HCT116 (cell line): ENCODE measurements around the gene ATP2B3. TPM values are rescaled to one million over a fixed set of nuclear protein-coding genes. Genes with fewer than 3 reads are reported as not detected.

Experiments
- ATAC-seq: fragments of 200-7000 bp; cut with Tn5 transposase; 2 replicates; pipeline ENCODE4 v1.9.1; 2020; ENCODE audit warnings: mild to moderate bottlenecking, moderate library complexity
- BruUV-seq: library from RNA; stranded (reverse); fragments of 400-500 nt; replicated peaks from 2 replicates; lab custom pipeline; 2021; lab: Mats Ljungman, UMichigan
- CTCF ChIA-PET: fragments of 300-600 bp; sonication (Branson Sonifier 250); formaldehyde crosslinking; loops from one replicate; lab custom pipeline; 2021; ENCODE audit warnings: antibody characterized with exemption; lab: Charles Lee
- POLR2A ChIA-PET: fragments of 300-600, 350-600 bp; sonication (Branson Sonifier 250); formaldehyde crosslinking; loops from one replicate; lab custom pipeline; 2021; ENCODE audit warnings: antibody characterized with exemption; lab: Charles Lee
- RAD21 ChIA-PET, 2 experiments: fragments of 300-600 bp; sonication (Branson Sonifier 250); formaldehyde crosslinking; loops; one replicate each; lab custom pipeline; 2023; ENCODE audit warnings: low total read pairs in 2 of 2; ENCODE audit not compliant: uncharacterized antibody in 2 of 2, unreplicated experiment in 2 of 2, low non-redundant PET in 1 of 2; lab: Charles Lee
- DNase-seq: peaks from one replicate; pipeline ENCODE4 v3.0.0-alpha.2; 2010; ENCODE audit warnings: low read depth, low spot score
- H2AFZ ChIP-seq: fragments of 200-600 bp; shearing (Covaris generic), sonication (generic); 2 replicates; pipeline ENCODE4 v1.6.1; 2017; ENCODE audit warnings: low read depth, mixed run types, mixed read lengths, antibody characterized with exemption, low read length; ENCODE audit not compliant: poor library complexity, severe bottlenecking
- H3K27ac ChIP-seq: 2 replicates; pipeline ENCODE4 v1.5.1; 2012; ENCODE audit warnings: low read depth, low read length
- H3K27me3 ChIP-seq: fragments of 200-600 bp; sonication (generic); 2 replicates; pipeline ENCODE4 v1.6.1; 2016; ENCODE audit warnings: mixed run types, low read length, mixed read lengths; ENCODE audit not compliant: insufficient read depth
- H3K36me3 ChIP-seq, 2 experiments: fragments of 200-500 bp in 1 of 2; fragments of 200-600 bp in 1 of 2; sonication (Bioruptor generic) in 1 of 2; sonication (generic) in 1 of 2; 2 replicates each; pipeline versions ENCODE4 v1.5.1 to v1.6.1; 2014 to 2016; ENCODE audit warnings: low read length in 2 of 2, inconsistent platforms in 1 of 2, mixed read lengths in 1 of 2, mixed run types in 1 of 2; ENCODE audit not compliant: insufficient read depth in 2 of 2, control insufficient read depth in 1 of 2
- H3K4me1 ChIP-seq, 2 experiments: fragments of 200-600 bp in 1 of 2; sonication (generic) in 1 of 2; 2 replicates each; pipeline versions ENCODE4 v1.5.1 to v1.6.1; 2012 to 2017; ENCODE audit warnings: low read length in 2 of 2, inconsistent platforms in 1 of 2, mild to moderate bottlenecking in 1 of 2, mixed read lengths in 1 of 2, mixed run types in 1 of 2, moderate library complexity in 1 of 2; ENCODE audit not compliant: insufficient read depth in 2 of 2, control insufficient read depth in 1 of 2
- H3K4me2 ChIP-seq: fragments of 200-600 bp; sonication (generic); 2 replicates; pipeline ENCODE4 v1.6.1; 2017; ENCODE audit warnings: mixed run types, low read length, mixed read lengths
- H3K4me3 ChIP-seq, 2 experiments: fragments of 200-600 bp in 1 of 2; sonication (generic) in 1 of 2; replicated peaks in 1 of 2; 2 replicates each; pipeline ENCODE4 v1.5.1; 2011 to 2016; ENCODE audit warnings: low read length in 2 of 2, control low read depth in 1 of 2, low read depth in 1 of 2, mild to moderate bottlenecking in 1 of 2, mixed read lengths in 1 of 2, mixed run types in 1 of 2
- H3K79me2 ChIP-seq: fragments of 200-600 bp; sonication (generic); 2 replicates; pipeline ENCODE4 v1.6.1; 2017; ENCODE audit warnings: mild to moderate bottlenecking, mixed run types, low read length, moderate library complexity, mixed read lengths; ENCODE audit not compliant: insufficient read depth
- H3K9ac ChIP-seq: fragments of 200-600 bp; sonication (generic); 2 replicates; pipeline ENCODE4 v1.6.1; 2016; ENCODE audit warnings: low read length, mixed read lengths
- H3K9me2 ChIP-seq: fragments of 200-600 bp; sonication (generic), shearing (Covaris generic); 2 replicates; pipeline ENCODE4 v1.6.1; 2017; ENCODE audit warnings: mixed run types, mild to moderate bottlenecking, moderate library complexity; ENCODE audit not compliant: insufficient read depth
- H3K9me3 ChIP-seq, 2 experiments: fragments of 200-500 bp in 1 of 2; fragments of 200-600 bp in 1 of 2; sonication (Bioruptor generic) in 1 of 2; sonication (generic) in 1 of 2; 2 replicates each; pipeline ENCODE4 v1.6.1; 2014 to 2017; ENCODE audit warnings: low read length in 2 of 2, mixed read lengths in 2 of 2, inconsistent platforms in 1 of 2, low read depth in 1 of 2, mild to moderate bottlenecking in 1 of 2, mixed run types in 1 of 2, moderate library complexity in 1 of 2; ENCODE audit not compliant: control insufficient read depth in 1 of 2, insufficient read depth in 1 of 2
- H4K20me1 ChIP-seq: fragments of 200-600 bp; sonication (generic), shearing (Covaris generic); 2 replicates; pipeline ENCODE4 v1.6.1; 2017; ENCODE audit warnings: mixed run types, mild to moderate bottlenecking, moderate library complexity; ENCODE audit not compliant: insufficient read depth
- CEBPB ChIP-seq: IDR thresholded peaks from 2 replicates; pipeline ENCODE4 v1.6.1; 2012; ENCODE audit warnings: low read depth
- EZH2phosphoT487 ChIP-seq: fragments of 200-600 bp; IDR thresholded peaks from 2 replicates; pipeline ENCODE4 v1.6.1; 2018; ENCODE audit warnings: antibody characterized with exemption, borderline replicate concordance
- JUND ChIP-seq: IDR thresholded peaks from 2 replicates; pipeline ENCODE4 v1.6.1; 2012
- MAX ChIP-seq: IDR thresholded peaks from 2 replicates; pipeline ENCODE4 v1.6.1; 2012
- POLR2AphosphoS5 ChIP-seq: IDR thresholded peaks from 2 replicates; pipeline ENCODE4 v1.6.1; 2011; ENCODE audit warnings: mild to moderate bottlenecking, low read depth, low read length, moderate library complexity
- SIN3A ChIP-seq: IDR thresholded peaks from 2 replicates; pipeline ENCODE4 v1.6.1; 2012; ENCODE audit warnings: low read depth
- SP1 ChIP-seq: IDR thresholded peaks from 2 replicates; pipeline ENCODE4 v1.6.1; 2012; ENCODE audit warnings: low read depth
- SRF ChIP-seq: IDR thresholded peaks from 2 replicates; pipeline ENCODE4 v1.6.1; 2012; ENCODE audit warnings: low read depth
- TCF7L2 ChIP-seq: IDR thresholded peaks from 2 replicates; pipeline ENCODE4 v1.7.0; 2011; ENCODE audit warnings: borderline replicate concordance, inconsistent platforms; ENCODE audit not compliant: insufficient read depth, insufficient read length; ENCODE audit errors: extremely low read depth
- YY1 ChIP-seq: IDR thresholded peaks from 2 replicates; pipeline ENCODE4 v1.6.1; 2011; ENCODE audit warnings: low read length, low read depth, moderate library complexity, mild to moderate bottlenecking; ENCODE audit not compliant: insufficient replicate concordance; ENCODE audit errors: extremely low read depth
- ZFX ChIP-seq: fragments of 450-650 bp; IDR thresholded peaks from 2 replicates; pipeline ENCODE4 v1.6.1; 2017
- ZNF274 ChIP-seq: fragments of 200-500 bp; sonication (Bioruptor generic); IDR thresholded peaks from 2 replicates; pipeline ENCODE4 v1.6.1; 2014; ENCODE audit warnings: mild to moderate bottlenecking, low read depth, low read length, inconsistent platforms
- intact Hi-C: fragments of 100-400 bp; cut with micrococcal nuclease; formaldehyde crosslinking; loops from 2 replicates; pipeline ENCODE4 v1.10.0; 2022
- total RNA-seq: library from RNA; stranded (reverse); gene quantifications from one replicate; pipeline ENCODE4 v1.2.1, GENCODE V29; 2021; ENCODE audit not compliant: unreplicated experiment
- TF ChIP-seq, protein P1 (sequence below): IDR thresholded peaks from 2 replicates; pipeline ENCODE4 v1.6.1; 2012
- TF ChIP-seq, protein P2 (sequence below): IDR thresholded peaks from 2 replicates; pipeline ENCODE4 v1.6.1; 2011; ENCODE audit warnings: mild to moderate bottlenecking, low read length, moderate library complexity; ENCODE audit not compliant: insufficient replicate concordance; ENCODE audit errors: extremely low read depth
- TF ChIP-seq, protein P3 (sequence below), 3 experiments: fragments of 200-600 bp in 1 of 3; sonication (generic) in 1 of 3; IDR thresholded peaks in 2 of 3; conservative IDR thresholded peaks in 1 of 3; 2 replicates each; pipeline ENCODE4 v1.5.1; 2012 to 2017; ENCODE audit warnings: low read depth in 2 of 3, low read length in 2 of 3, antibody characterized with exemption in 1 of 3, borderline replicate concordance in 1 of 3, control low read depth in 1 of 3, mild to moderate bottlenecking in 1 of 3, mixed read lengths in 1 of 3, mixed run types in 1 of 3, moderate library complexity in 1 of 3; ENCODE audit not compliant: insufficient read depth in 1 of 3
- TF ChIP-seq, protein P4 (sequence below): IDR thresholded peaks from 2 replicates; pipeline ENCODE4 v1.6.1; 2012; ENCODE audit warnings: low read depth

ATP2B3 gene
- total RNA-seq, 1 experiment from 2014 or later: not detected

- H3K27ac ChIP-seq: no peak overlapping the region
- H3K9me2 ChIP-seq: no peaks in the 10 kb centered on the region
- peaks cover 0 to 5% of the 10 kb centered on the region in 2 experiments; a peak in 1 of 4 replicates for H3K4me1 ChIP-seq
- ChIA-PET RAD21 (no interaction called here), POLR2A (no interaction called here), CTCF (no interaction called here)
- H2AFZ ChIP-seq: no peak overlapping the region
- H3K36me3 ChIP-seq: no peaks in the 10 kb centered on the region
- no peaks in the 10 kb centered on the region for H4K20me1 ChIP-seq
- BruUV-seq: no TSS peak
- no peaks in the 10 kb centered on the region for H3K79me2 ChIP-seq
- TF ChIP-seq YY1: no peak
- TF ChIP-seq TCF7L2: no peak
- TF ChIP-seq, protein P1, sequence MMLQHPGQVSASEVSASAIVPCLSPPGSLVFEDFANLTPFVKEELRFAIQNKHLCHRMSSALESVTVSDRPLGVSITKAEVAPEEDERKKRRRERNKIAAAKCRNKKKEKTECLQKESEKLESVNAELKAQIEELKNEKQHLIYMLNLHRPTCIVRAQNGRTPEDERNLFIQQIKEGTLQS: no peak
- no peak for TF ChIP-seq POLR2AphosphoS5
- TF ChIP-seq, protein P2, sequence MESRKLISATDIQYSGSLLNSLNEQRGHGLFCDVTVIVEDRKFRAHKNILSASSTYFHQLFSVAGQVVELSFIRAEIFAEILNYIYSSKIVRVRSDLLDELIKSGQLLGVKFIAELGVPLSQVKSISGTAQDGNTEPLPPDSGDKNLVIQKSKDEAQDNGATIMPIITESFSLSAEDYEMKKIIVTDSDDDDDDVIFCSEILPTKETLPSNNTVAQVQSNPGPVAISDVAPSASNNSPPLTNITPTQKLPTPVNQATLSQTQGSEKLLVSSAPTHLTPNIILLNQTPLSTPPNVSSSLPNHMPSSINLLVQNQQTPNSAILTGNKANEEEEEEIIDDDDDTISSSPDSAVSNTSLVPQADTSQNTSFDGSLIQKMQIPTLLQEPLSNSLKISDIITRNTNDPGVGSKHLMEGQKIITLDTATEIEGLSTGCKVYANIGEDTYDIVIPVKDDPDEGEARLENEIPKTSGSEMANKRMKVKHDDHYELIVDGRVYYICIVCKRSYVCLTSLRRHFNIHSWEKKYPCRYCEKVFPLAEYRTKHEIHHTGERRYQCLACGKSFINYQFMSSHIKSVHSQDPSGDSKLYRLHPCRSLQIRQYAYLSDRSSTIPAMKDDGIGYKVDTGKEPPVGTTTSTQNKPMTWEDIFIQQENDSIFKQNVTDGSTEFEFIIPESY: no peak
- no peak for TF ChIP-seq EZH2phosphoT487
- TF ChIP-seq, protein P3, sequence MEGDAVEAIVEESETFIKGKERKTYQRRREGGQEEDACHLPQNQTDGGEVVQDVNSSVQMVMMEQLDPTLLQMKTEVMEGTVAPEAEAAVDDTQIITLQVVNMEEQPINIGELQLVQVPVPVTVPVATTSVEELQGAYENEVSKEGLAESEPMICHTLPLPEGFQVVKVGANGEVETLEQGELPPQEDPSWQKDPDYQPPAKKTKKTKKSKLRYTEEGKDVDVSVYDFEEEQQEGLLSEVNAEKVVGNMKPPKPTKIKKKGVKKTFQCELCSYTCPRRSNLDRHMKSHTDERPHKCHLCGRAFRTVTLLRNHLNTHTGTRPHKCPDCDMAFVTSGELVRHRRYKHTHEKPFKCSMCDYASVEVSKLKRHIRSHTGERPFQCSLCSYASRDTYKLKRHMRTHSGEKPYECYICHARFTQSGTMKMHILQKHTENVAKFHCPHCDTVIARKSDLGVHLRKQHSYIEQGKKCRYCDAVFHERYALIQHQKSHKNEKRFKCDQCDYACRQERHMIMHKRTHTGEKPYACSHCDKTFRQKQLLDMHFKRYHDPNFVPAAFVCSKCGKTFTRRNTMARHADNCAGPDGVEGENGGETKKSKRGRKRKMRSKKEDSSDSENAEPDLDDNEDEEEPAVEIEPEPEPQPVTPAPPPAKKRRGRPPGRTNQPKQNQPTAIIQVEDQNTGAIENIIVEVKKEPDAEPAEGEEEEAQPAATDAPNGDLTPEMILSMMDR (IDR thresholded peaks at IDR 0.05 in 2 of 3, conservative IDR thresholded peaks at IDR 0.05 in 1 of 3; ENCODE audit: borderline replicate concordance in 1 of 3, insufficient read depth in 1 of 3, low read depth in 2 of 3, low read length in 2 of 3): no peak
- no peak for TF ChIP-seq SP1
- TF ChIP-seq CEBPB: no peak
- no peak for TF ChIP-seq SRF
- TF ChIP-seq ZFX: no peak
- TF ChIP-seq MAX: no peak
- no peak for TF ChIP-seq JUND
- TF ChIP-seq, protein P4, sequence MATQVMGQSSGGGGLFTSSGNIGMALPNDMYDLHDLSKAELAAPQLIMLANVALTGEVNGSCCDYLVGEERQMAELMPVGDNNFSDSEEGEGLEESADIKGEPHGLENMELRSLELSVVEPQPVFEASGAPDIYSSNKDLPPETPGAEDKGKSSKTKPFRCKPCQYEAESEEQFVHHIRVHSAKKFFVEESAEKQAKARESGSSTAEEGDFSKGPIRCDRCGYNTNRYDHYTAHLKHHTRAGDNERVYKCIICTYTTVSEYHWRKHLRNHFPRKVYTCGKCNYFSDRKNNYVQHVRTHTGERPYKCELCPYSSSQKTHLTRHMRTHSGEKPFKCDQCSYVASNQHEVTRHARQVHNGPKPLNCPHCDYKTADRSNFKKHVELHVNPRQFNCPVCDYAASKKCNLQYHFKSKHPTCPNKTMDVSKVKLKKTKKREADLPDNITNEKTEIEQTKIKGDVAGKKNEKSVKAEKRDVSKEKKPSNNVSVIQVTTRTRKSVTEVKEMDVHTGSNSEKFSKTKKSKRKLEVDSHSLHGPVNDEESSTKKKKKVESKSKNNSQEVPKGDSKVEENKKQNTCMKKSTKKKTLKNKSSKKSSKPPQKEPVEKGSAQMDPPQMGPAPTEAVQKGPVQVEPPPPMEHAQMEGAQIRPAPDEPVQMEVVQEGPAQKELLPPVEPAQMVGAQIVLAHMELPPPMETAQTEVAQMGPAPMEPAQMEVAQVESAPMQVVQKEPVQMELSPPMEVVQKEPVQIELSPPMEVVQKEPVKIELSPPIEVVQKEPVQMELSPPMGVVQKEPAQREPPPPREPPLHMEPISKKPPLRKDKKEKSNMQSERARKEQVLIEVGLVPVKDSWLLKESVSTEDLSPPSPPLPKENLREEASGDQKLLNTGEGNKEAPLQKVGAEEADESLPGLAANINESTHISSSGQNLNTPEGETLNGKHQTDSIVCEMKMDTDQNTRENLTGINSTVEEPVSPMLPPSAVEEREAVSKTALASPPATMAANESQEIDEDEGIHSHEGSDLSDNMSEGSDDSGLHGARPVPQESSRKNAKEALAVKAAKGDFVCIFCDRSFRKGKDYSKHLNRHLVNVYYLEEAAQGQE: no peak
- TF ChIP-seq ZNF274: no peak
- no peak for TF ChIP-seq SIN3A
- no peaks in the 10 kb centered on the region for H3K27me3 ChIP-seq
- ATAC-seq (no peak), DNase-seq (no peak)
- no peak overlapping the region for H3K4me3 ChIP-seq
- H3K9ac ChIP-seq: no peak overlapping the region
- intact Hi-C loops: loop anchor here (10.0 kb wide), 1 partner anchor 475 kb away; no protein-coding TSS in a partner anchor
- no peak overlapping the region for H3K4me2 ChIP-seq
- H3K9me3 ChIP-seq: no peaks in the 10 kb centered on the region
Observed at GRCh38 chrX:153509592-153509991, 7.8 kb upstream of the ATP2B3 start.
